Measurements from ENCODE around the gene MED23. TPM values are rescaled to one million over a fixed set of nuclear protein-coding genes. Genes with fewer than 3 reads are reported as not detected.

MED23 gene
- total RNA-seq, 1 donor from 2014 or later, result 37.6 TPM

Other genes starting within 250 kb of the MED23 start
- gene ARG1, start 55.0 kb downstream of the MED23 start, total RNA-seq (ENCODE audit: low replicate concordance), result not detected in 2 replicates
- 0.07 and 0.82 TPM in 2 replicates for gene ENPP3, start 9.1 kb upstream of the MED23 start, total RNA-seq (ENCODE audit: low replicate concordance)
- not detected in 2 replicates for gene OR2A4, start 73.2 kb upstream of the MED23 start, total RNA-seq (ENCODE audit: low replicate concordance)
- not detected in 2 replicates for gene CTAGE9, start 82.8 kb upstream of the MED23 start, total RNA-seq (ENCODE audit: low replicate concordance)
- 12.9 and 13.4 TPM in 2 replicates for gene ENPP1, start 179.8 kb upstream of the MED23 start, total RNA-seq (ENCODE audit: low replicate concordance)